GM12865 (cell line): ENCODE measurements around the gene SELENOI.
"Not testable (repeated sequence)": the region's sequence is repeated elsewhere in the genome, so short reads cannot be mapped to it uniquely, and the experiment has no call there.

Experiments used
- DNase-seq: peaks from one replicate; pipeline ENCODE4 v3.0.0; 2010; ENCODE audit warnings: low read depth
- H3K4me3 ChIP-seq: 2 replicates; pipeline ENCODE4 v1.5.1; 2011; ENCODE audit warnings: mild to moderate bottlenecking, low read depth, low read length, control low read depth
- CTCF ChIP-seq: IDR thresholded peaks from 2 replicates; pipeline ENCODE4 v1.5.1; 2011; ENCODE audit warnings: low read length, control low read depth, low read depth, inconsistent platforms; ENCODE audit not compliant: insufficient read depth; ENCODE audit errors: missing control alignments

Gene SELENOI

DNA sequence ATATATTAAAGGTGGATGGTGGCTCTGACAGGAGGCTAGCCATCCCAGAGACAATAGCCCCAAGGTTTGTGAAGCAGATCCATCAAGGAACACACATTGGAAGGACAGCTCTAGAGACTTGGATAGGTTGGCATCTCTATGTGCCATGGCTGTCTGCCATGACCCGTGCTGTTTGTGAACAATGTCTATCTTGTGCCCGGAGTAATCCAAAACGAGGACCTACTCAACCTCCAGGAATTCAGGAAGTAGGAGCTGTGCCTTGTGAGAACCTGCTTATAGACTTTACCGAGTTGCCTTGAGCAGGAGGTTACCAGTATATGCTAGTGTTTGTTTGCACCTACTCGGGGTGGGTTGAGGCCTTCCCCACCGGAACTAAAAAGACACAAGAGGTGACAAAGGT lies 43.1 kb upstream of the SELENOI start:
- DNase-seq, result no peak
- H3K4me3 ChIP-seq, result no peak overlapping the region
- no peak for TF ChIP-seq CTCF

- not testable (repeated sequence) for H3K4me3 ChIP-seq, DNase-seq
Observed at GRCh38 chr2:26305094-26305493, 40.8 kb upstream of the SELENOI start.

DNA sequence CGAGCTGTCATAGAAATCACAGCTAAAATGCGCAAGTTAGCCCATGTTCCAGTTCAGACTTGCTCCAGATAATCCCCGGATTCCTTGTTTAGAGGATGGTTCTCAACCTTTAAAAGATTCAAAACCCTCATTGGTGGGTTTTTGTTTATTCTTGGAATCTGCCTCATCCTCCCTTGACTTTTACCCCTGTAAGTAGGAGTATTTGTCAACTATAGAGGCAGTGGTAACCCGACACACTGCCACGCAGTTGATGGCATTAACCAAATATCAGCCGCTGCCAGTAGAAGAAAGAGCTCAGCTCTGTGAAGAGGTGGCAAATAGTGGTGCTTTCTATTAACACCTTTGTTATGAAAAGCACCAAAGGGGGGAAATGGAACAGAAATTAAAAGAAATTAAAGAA lies 40.4 kb upstream of the SELENOI start:
- H3K4me3 ChIP-seq, result no peak overlapping the region
- no peak for TF ChIP-seq CTCF
- DNase-seq, result no peak

DNA sequence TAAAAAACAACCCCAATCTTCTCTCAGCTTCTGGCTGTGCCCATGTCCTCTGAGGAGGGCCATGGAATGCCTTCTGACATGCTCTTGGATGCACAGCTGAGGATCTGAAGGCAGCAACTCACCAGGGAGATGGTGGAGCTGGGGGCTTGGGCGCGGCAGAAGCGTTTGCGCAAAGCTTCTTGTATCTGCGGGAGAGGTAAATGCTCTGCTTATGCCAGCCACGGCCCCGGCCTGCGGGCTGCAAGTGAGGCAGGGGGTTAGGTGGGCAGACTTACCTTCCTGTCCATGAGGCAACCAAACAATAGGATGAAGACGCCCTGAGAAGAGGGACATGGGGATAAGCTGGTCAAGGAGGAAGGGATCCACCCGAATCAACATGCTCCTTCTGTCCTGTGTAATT lies 36.0 kb upstream of the SELENOI start:
- H3K4me3 ChIP-seq, result no peak overlapping the region
- no peak for TF ChIP-seq CTCF

GRCh38 chr2:26312471-26312870 lies 33.5 kb upstream of the SELENOI start:
- H3K4me3 ChIP-seq, result no peak overlapping the region
- TF ChIP-seq CTCF, result no peak
- DNase-seq, result no peak

More for the DNA sequence above, 36.0 kb upstream of the SELENOI start:
- no peak for DNase-seq

- H3K4me3 ChIP-seq, result no peak overlapping the region
- no peak for DNase-seq
- no peak for TF ChIP-seq CTCF
Observed at GRCh38 chr2:26313446-26313845, 32.5 kb upstream of the SELENOI start.

- DNase-seq, result no peak
- H3K4me3 ChIP-seq, result no peak overlapping the region
- no peak for TF ChIP-seq CTCF
Observed at GRCh38 chr2:26314243-26314642, 31.7 kb upstream of the SELENOI start.
